Liver (tissue), 9 donors: Measurements from ENCODE around the gene PTCSC3. TPM values are rescaled to one million over a fixed set of nuclear protein-coding genes. Genes with fewer than 3 reads are reported as not detected.

Experiments used
- DNase-seq: peaks from one replicate; pipeline ENCODE4 v3.0.0-alpha.2; 2017; ENCODE audit warnings: low spot score
- H3K27ac ChIP-seq, 2 donors: one replicate each; pipeline ENCODE4 v1.7.0; 2013; ENCODE audit warnings: inconsistent platforms in 2 of 2, low read length in 2 of 2, control low read depth in 1 of 2, low read depth in 1 of 2, mild to moderate bottlenecking in 1 of 2
- H3K27me3 ChIP-seq, 4 donors: one replicate each; pipeline versions ENCODE4 v1.6.1 to v1.7.0; 2013; ENCODE audit warnings: low read length in 3 of 4, inconsistent platforms in 1 of 4, mild to moderate bottlenecking in 1 of 4, moderate library complexity in 1 of 4; ENCODE audit not compliant: control insufficient read depth in 4 of 4, insufficient read depth in 4 of 4
- H3K36me3 ChIP-seq, 4 donors: one replicate each; pipeline versions ENCODE4 v1.6.1 to v1.7.0; 2013; ENCODE audit warnings: low read length in 3 of 4, mild to moderate bottlenecking in 3 of 4, low read depth in 1 of 4, moderate library complexity in 1 of 4; ENCODE audit not compliant: control insufficient read depth in 4 of 4, insufficient read depth in 3 of 4
- H3K4me1 ChIP-seq, 4 donors: one replicate each; pipeline versions ENCODE4 v1.6.1 to v1.7.0; 2013; ENCODE audit warnings: low read length in 3 of 4, mild to moderate bottlenecking in 3 of 4, moderate library complexity in 1 of 4; ENCODE audit not compliant: control insufficient read depth in 4 of 4, insufficient read depth in 4 of 4
- H3K4me3 ChIP-seq, 3 donors: one replicate each; pipeline versions ENCODE4 v1.6.1 to v1.7.0; 2013; ENCODE audit warnings: low read length in 3 of 3, control low read depth in 1 of 3, low read depth in 1 of 3, mild to moderate bottlenecking in 1 of 3
- H3K9ac ChIP-seq, 2 donors: one replicate each; pipeline ENCODE4 v1.7.0; 2013; ENCODE audit warnings: low read length in 2 of 2, mild to moderate bottlenecking in 2 of 2, moderate library complexity in 2 of 2, control low read depth in 1 of 2, low read depth in 1 of 2
- H3K9me3 ChIP-seq, 4 donors: one replicate each; pipeline versions ENCODE4 v1.6.1 to v1.7.0; 2013; ENCODE audit warnings: low read length in 3 of 4; ENCODE audit not compliant: control insufficient read depth in 4 of 4
- CTCF ChIP-seq: fragments of 150-350 bp; IDR thresholded peaks from 2 replicates; pipeline ENCODE4 v1.5.1; 2017; ENCODE audit warnings: improper control_type of control experiment, low read depth, low read length; ENCODE audit not compliant: missing input control
- EGR1 ChIP-seq, 2 donors: IDR thresholded peaks; 2 replicates each; pipeline ENCODE4 v1.6.1; 2016 to 2018; ENCODE audit warnings: antibody characterized with exemption in 2 of 2, low read depth in 2 of 2
- FOXA1 ChIP-seq: IDR thresholded peaks from 2 replicates; pipeline ENCODE4 v1.6.1; 2016; ENCODE audit warnings: antibody characterized with exemption
- GABPA ChIP-seq, 2 donors: IDR thresholded peaks in 1 of 2; conservative IDR thresholded peaks in 1 of 2; 2 replicates each; pipeline ENCODE4 v1.6.1; 2016; ENCODE audit warnings: antibody characterized with exemption in 2 of 2, mild to moderate bottlenecking in 1 of 2, moderate library complexity in 1 of 2
- HNF4A ChIP-seq, 2 donors: conservative IDR thresholded peaks; 2 replicates each; pipeline ENCODE4 v1.6.1; 2016; ENCODE audit warnings: antibody characterized with exemption in 2 of 2, mild to moderate bottlenecking in 2 of 2
- JUND ChIP-seq, 2 donors: IDR thresholded peaks; 2 replicates each; pipeline ENCODE4 v1.6.1; 2016; ENCODE audit warnings: antibody characterized with exemption in 2 of 2
- MAX ChIP-seq: IDR thresholded peaks from 2 replicates; pipeline ENCODE4 v1.6.1; 2016; ENCODE audit warnings: antibody characterized with exemption
- RAD21 ChIP-seq, 2 donors: IDR thresholded peaks; 2 replicates each; pipeline ENCODE4 v1.6.1; 2016; ENCODE audit warnings: antibody characterized with exemption in 2 of 2, mild to moderate bottlenecking in 2 of 2
- RXRA ChIP-seq, 2 donors: IDR thresholded peaks; 2 replicates each; pipeline ENCODE4 v1.6.1; 2017 to 2018; ENCODE audit warnings: antibody characterized with exemption in 2 of 2, mild to moderate bottlenecking in 1 of 2
- YY1 ChIP-seq: IDR thresholded peaks from 2 replicates; pipeline ENCODE4 v1.6.1; 2016; ENCODE audit warnings: antibody characterized with exemption, mild to moderate bottlenecking
- ZBTB33 ChIP-seq: IDR thresholded peaks from 2 replicates; pipeline ENCODE4 v1.6.1; 2016; ENCODE audit warnings: antibody characterized with exemption
- WGBS: extraction: QIAGEN DNeasy Blood & Tissue Kit; methylation state at CpG from one replicate; pipeline ENCODE4 v1.1.7; 2013; 5-methylcytosine and 5-hydroxymethylcytosine counted together
- polyA plus RNA-seq, 2 donors: library from polyadenylated mRNA; stranded (reverse) in 1 of 2; unstranded in 1 of 2; fragments of 200-250 nt in 1 of 2; fragments of >200 nt in 1 of 2; fragmentation: Nextera tagmentation in 1 of 2; extraction: Ambion mirVana in 1 of 2; gene quantifications; one replicate each; pipeline versions ENCODE4 v1.2.1 to v1.2.3, GENCODE V29; 2013 to 2015
- total RNA-seq, 2 donors: library from RNA; depleted of rRNA; stranded (reverse); fragments of >200 nt; gene quantifications; one replicate each; pipeline ENCODE4 v1.2.3, GENCODE V29; 2014
- donor health status: healthy.
- donor health status: healthy.
- donor health status: healthy.
- donor health status: healthy.
- donor health status: healthy.

PTCSC3 gene
- total and polyA plus RNA-seq, 4 donors = not detected

- no peaks in the 10 kb centered on the region for H3K4me1 ChIP-seq
- TF ChIP-seq RAD21 (IDR thresholded peaks at IDR 0.05) = no peak
- no peak for TF ChIP-seq YY1
- TF ChIP-seq CTCF = no peak
- TF ChIP-seq FOXA1 = no peak
- no peak for TF ChIP-seq MAX
- TF ChIP-seq EGR1 (IDR thresholded peaks at IDR 0.05; ENCODE audit: low read depth in 2 of 2) = no peak
- TF ChIP-seq ZBTB33 = no peak
- no peak for TF ChIP-seq GABPA (IDR thresholded peaks at IDR 0.05 in 1 of 2, conservative IDR thresholded peaks at IDR 0.05 in 1 of 2)
- no peak for TF ChIP-seq JUND (IDR thresholded peaks at IDR 0.05)
- no peak for TF ChIP-seq RXRA (IDR thresholded peaks at IDR 0.05)
- TF ChIP-seq HNF4A (conservative IDR thresholded peaks at IDR 0.05) = no peak
- H3K9ac ChIP-seq = no peak overlapping the region
- no peaks in the 10 kb centered on the region for H3K36me3 ChIP-seq
- H3K4me3 ChIP-seq = no peak overlapping the region
- no peak for DNase-seq
- H3K9me3 ChIP-seq = no peaks in the 10 kb centered on the region
- 54% methylated on average over 6 of the region's 6 CpGs for WGBS
- H3K27me3 ChIP-seq = peaks cover 0 to 7% (median 0%) of the 10 kb centered on the region in 4 donors
- no peak overlapping the region for H3K27ac ChIP-seq
Measured at GRCh38 chr14:36085861-36086260, 90.7 kb downstream of the PTCSC3 start.

Other genes with a start within 250 kb of the PTCSC3 start
- 10 to 100 TPM in 1 of 2 donors, 1 to 10 TPM in 1; 8.7 to 11.8 TPM for gene MBIP, start 143.9 kb upstream of the PTCSC3 start, total RNA-seq
- gene MBIP, start 143.9 kb upstream of the PTCSC3 start, polyA plus RNA-seq = 10 to 100 TPM in 1 of 2 donors, 1 to 10 TPM in 1; 8.1 to 17.5 TPM